ENCODE measurements around the gene GFRA4.
A peak's percentile ranks its signal among the peaks of the same experiment; 100 is the strongest.

The GFRA4 gene

DNA sequence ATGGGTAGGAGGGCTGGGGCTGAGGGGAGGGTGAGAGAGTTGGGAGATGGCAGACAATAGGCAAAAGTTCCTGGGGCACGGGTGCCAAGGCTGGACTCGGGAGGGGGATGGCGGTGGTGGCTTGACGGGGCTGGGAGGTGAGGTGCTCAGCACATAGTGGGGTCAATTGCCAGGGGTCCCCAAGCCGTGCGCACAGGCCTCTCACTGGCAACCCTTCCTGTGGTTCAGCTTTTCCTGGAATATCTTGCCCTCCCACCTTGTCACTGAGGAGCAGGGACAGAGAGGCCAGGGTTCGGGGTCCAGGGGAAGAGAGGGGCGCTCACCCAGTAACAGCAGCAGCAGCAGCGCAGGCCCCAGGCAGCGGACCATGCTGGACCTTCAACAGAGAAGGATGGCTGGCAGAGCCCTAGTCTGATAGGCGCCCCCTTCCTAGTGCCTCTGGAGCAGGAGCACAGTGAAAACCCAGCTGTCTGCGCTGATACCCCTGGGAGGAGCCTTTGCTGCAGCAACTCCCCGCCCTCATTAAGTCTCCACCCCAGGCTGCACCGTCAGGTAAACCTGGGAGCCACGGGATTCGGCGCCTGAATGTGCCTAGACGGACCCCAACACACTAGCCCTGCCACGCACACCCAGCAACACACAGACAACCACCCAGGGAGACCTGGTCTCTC lies at the start of gene GFRA4:
Gene GFRA4, minus strand, starts transcription at position 369 of the 671 bp plus-strand sequence. Its CDS starts 0 bp downstream, at position 369.
- no peak for DNase-seq (ENCODE audit: low read depth, low spot score)
- TF ChIP-seq, protein P1, sequence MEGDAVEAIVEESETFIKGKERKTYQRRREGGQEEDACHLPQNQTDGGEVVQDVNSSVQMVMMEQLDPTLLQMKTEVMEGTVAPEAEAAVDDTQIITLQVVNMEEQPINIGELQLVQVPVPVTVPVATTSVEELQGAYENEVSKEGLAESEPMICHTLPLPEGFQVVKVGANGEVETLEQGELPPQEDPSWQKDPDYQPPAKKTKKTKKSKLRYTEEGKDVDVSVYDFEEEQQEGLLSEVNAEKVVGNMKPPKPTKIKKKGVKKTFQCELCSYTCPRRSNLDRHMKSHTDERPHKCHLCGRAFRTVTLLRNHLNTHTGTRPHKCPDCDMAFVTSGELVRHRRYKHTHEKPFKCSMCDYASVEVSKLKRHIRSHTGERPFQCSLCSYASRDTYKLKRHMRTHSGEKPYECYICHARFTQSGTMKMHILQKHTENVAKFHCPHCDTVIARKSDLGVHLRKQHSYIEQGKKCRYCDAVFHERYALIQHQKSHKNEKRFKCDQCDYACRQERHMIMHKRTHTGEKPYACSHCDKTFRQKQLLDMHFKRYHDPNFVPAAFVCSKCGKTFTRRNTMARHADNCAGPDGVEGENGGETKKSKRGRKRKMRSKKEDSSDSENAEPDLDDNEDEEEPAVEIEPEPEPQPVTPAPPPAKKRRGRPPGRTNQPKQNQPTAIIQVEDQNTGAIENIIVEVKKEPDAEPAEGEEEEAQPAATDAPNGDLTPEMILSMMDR (IDR thresholded peaks at IDR 0.05; ENCODE audit: low read depth, low read length), result no peak
- no peak within 1 kb of the TSS for H3K4me3 ChIP-seq (ENCODE audit: low read depth, low read length)
- in situ Hi-C loops (cut with HindIII; ENCODE audit: low sequenced_read_pairs), result no loop called here

DNA sequence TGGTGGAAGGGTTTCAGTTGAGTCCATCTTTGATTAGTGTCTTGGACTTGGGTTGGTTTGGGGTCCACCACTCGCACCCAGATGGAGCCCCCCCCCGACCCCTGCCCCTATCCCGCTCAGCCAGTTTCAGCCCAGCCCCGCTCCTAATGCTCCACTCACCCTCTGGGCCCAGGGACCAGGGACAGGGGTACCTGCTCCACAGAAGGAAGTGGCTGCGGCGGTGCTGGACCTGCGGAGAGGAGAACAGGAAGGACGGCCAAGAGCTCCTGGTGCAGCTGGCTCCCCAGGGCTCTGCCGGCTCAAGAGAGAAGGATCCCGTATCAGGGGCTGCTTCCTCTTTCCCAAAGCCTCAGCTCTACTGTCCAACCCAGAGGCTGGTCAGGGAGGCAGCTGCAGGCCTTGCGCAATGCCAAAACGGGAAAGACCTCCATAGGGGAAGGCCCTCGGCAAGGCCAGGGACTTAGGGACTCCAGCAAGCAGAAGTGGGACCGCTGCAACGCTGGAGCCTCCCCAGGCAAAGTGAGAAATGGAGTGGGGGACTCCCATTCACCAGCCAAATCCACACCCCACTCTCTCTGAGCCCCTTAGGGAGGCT lies 49.2 kb upstream of the GFRA4 start, which contains the start of gene SIGLEC1:
Gene SIGLEC1, minus strand, starts transcription at position 322 of the 595 bp plus-strand sequence. CDS start 5,472 bp downstream, outside the sequence.
- in situ Hi-C loops (cut with HindIII; ENCODE audit: low sequenced_read_pairs), result no loop called here
- TF ChIP-seq, protein P1 (IDR thresholded peaks at IDR 0.05; ENCODE audit: low read depth, low read length), result no peak
- H3K4me3 ChIP-seq (ENCODE audit: low read depth, low read length), result no peak within 1 kb of the TSS
- no peak for DNase-seq (ENCODE audit: low read depth, low spot score)

DNA sequence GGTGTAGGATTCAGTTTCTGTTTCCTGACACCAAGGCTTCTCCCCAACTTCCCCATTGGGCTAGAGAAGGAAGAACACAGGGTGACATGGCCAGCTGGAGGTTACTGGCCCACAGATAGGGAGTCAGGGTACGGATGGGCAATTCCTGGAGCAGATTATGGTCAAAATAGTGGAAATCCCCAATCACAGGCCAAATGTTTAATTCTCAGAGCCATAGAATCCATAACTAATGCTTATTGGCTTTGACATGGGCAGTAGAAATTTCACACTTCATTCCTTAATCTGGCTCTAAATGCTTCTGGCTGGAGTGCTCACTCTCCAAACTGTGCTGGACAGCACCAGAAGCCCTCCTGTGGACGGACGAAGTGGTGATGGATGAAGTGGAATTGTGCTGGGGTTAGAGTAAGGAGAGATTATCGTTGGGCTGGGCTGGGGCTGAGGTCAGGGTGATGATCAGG lies 48.3 kb upstream of the GFRA4 start:
- in situ Hi-C loops (cut with HindIII; ENCODE audit: low sequenced_read_pairs), result no loop called here
- TF ChIP-seq, protein P1 (IDR thresholded peaks at IDR 0.05; ENCODE audit: low read depth, low read length), result no peak
- no peak overlapping the region for H3K4me3 ChIP-seq (ENCODE audit: low read depth, low read length)
- DNase-seq (ENCODE audit: low read depth, low spot score), result no peak

- in situ Hi-C loops (cut with HindIII; ENCODE audit: low sequenced_read_pairs), result no loop called here
- DNase-seq (ENCODE audit: low read depth, low spot score), result peak; percentile 38
- TF ChIP-seq, protein P1 (IDR thresholded peaks at IDR 0.05; ENCODE audit: low read depth, low read length), result peak; percentile 94
- H3K4me3 ChIP-seq (ENCODE audit: low read depth, low read length), result no peak overlapping the region
These were observed 47.7 kb upstream of the GFRA4 start for GRCh38 chr20:3710703-3711483.

- DNase-seq (ENCODE audit: low read depth, low spot score), result no peak
- in situ Hi-C loops (cut with HindIII; ENCODE audit: low sequenced_read_pairs), result no loop called here
- TF ChIP-seq, protein P1 (IDR thresholded peaks at IDR 0.05; ENCODE audit: low read depth, low read length), result no peak
- H3K4me3 ChIP-seq (ENCODE audit: low read depth, low read length), result no peak overlapping the region
These were observed 46.8 kb upstream of the GFRA4 start for GRCh38 chr20:3710011-3710466.

DNA sequence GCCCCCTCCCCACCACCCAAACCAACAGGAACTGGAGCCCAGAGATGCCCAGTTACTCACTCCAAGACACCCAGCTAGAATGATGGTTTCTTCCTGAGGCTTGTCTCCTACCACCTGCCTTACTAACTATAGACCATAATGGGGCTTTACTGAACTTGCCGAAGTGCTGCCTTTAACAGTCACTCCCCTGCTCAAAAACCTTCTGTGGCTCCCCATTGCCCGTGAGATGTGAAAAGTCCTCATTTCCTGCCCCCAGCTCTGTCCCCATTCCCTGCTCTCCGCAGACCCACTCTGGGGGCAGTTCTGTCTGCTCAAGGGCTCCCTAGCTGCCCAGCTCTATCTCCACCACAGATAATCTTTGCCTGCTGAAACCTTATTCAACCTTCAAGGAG lies 44.3 kb upstream of the GFRA4 start:
- DNase-seq (ENCODE audit: low read depth, low spot score), result no peak
- TF ChIP-seq, protein P1 (IDR thresholded peaks at IDR 0.05; ENCODE audit: low read depth, low read length), result no peak
- no peak overlapping the region for H3K4me3 ChIP-seq (ENCODE audit: low read depth, low read length)
- in situ Hi-C loops (cut with HindIII; ENCODE audit: low sequenced_read_pairs), result no loop called here
